Right lobe of liver (tissue), 6 donors: ENCODE results near the gene LDB2. TPM values are rescaled to one million over a fixed set of nuclear protein-coding genes. Genes with fewer than 3 reads are reported as not detected.

Experiments used
- ATAC-seq, 4 donors: fragments of 200-7000 bp; cut with Tn5 transposase; one replicate each; pipeline ENCODE4 v1.9.1; 2020; ENCODE audit warnings: mild to moderate bottlenecking in 4 of 4, moderate library complexity in 4 of 4
- DNase-seq, 3 donors: peaks; one replicate each; pipeline ENCODE4 v3.0.0-alpha.2; 2020
- H3K27ac ChIP-seq, 3 donors: fragments of 200-600 bp; one replicate each; pipeline ENCODE4 v1.8.0; 2022
- H3K27me3 ChIP-seq, 2 donors: fragments of 200-600 bp; one replicate each; pipeline ENCODE4 v1.8.0; 2022
- H3K36me3 ChIP-seq, 4 donors: fragments of 200-600 bp; sonication (generic) in 1 of 4; one replicate each; pipeline versions ENCODE4 v1.5.1 to v1.8.0; 2017 to 2022; ENCODE audit warnings: control low read depth in 1 of 4
- H3K4me1 ChIP-seq, 4 donors: fragments of 200-600 bp; sonication (generic) in 1 of 4; one replicate each; pipeline versions ENCODE4 v1.5.1 to v1.8.0; 2017 to 2022; ENCODE audit warnings: control low read depth in 1 of 4
- H3K4me3 ChIP-seq, 3 donors: fragments of 200-600 bp; one replicate each; pipeline ENCODE4 v1.8.0; 2022
- H3K9me3 ChIP-seq, 4 donors: fragments of 200-600 bp; sonication (generic) in 1 of 4; one replicate each; pipeline versions ENCODE4 v1.5.1 to v1.8.0; 2017 to 2022; ENCODE audit warnings: control low read depth in 1 of 4
- CTCF ChIP-seq, 4 donors: fragments of 200-600 bp in 3 of 4; fragments of 450-650 bp in 1 of 4; IDR thresholded peaks; one replicate each; pipeline versions ENCODE4 v1.5.1 to v1.8.0; 2016 to 2022; ENCODE audit warnings: antibody characterized with exemption in 4 of 4, mild to moderate bottlenecking in 2 of 4
- POLR2A ChIP-seq: fragments of 450-650 bp; IDR thresholded peaks from one replicate; pipeline ENCODE4 v1.6.1; 2017; ENCODE audit warnings: antibody characterized with exemption, mild to moderate bottlenecking
- WGBS: methylation state at CpG from one replicate; pipeline ENCODE4 v1.1.6; 2018; ENCODE audit warnings: low coverage, low lambda C conversion rate; ENCODE audit not compliant: insufficient coverage; ENCODE audit errors: missing lambda C conversion rate; 5-methylcytosine and 5-hydroxymethylcytosine counted together
- intact Hi-C, 2 donors: fragments of 100-400 bp; cut with DNase I; formaldehyde crosslinking; loops; one replicate each; pipeline versions ENCODE4 v1.11.2 to v1.14.1; 2022
- total RNA-seq, 6 experiments: library from RNA; depleted of rRNA in 2 of 6; stranded (reverse); fragments of >200 nt in 2 of 6; fragmentation: NEBNext Ultra II Directional in 3 of 6; extraction: Animal tissue kit (Norgen Biotek cat#: 25700) in 3 of 6; gene quantifications; one replicate each; pipeline versions ENCODE4 v1.1.0 to v1.2.4, GENCODE V29; 2016 to 2023
- donor health status: DM: no; HTN: yes; CAD: no.
- donor health status: DM: no; HTN: no; CAD: no.
- donor health status: DM: no; HTN: no; CAD: no.
- donor health status: DM: no; HTN: yes; CAD: no.
- donor health status: DM: no; HTN: yes; CAD: no.

LDB2 gene
- total RNA-seq, 6 experiments from 2014 or later = 11.4 to 26.6 (median 17.3) TPM

DNA sequence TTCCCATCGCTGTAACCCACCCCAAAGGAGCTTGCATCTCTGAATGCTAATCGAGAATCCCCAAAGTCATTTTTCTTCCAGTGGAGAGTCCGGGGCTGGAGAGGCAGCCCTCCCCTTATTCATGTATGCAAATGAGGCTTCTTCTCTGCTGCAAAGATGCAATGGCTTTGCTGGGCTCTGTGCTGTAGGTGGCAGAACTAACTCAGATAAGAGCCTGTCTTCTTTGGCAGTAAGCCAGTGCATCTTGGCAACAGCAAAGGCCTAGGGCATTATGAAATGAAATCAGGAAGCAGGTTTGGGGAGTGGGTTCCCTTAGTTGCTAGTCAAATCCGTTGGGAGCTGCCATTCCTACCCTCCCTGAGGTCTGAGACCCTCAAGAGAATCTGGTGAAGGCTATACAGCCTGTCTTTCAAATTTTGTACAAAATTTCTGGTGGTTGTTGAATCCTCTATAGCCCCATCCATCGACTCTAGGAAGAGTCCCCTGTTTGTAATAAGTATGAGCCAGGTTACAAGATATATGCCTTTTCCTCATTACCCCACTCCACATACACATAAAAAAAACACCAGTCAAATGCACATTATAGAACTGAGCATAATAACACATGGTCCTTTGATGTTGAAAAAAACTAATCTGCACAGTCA lies 381.5 kb downstream of the LDB2 start:
- Histone ChIP-seq H3K36me3 (no peaks in the 10 kb centered on the region), H3K27ac (no peak overlapping the region), H3K4me1 (no peaks in the 10 kb centered on the region), H3K27me3 (no peaks in the 10 kb centered on the region), H3K4me3 (no peak overlapping the region), H3K9me3 (no peaks in the 10 kb centered on the region)
- peak; percentile 65 to 74 (median 68) for ATAC-seq
- peak; percentile 21 to 39 (median 30) for TF ChIP-seq CTCF (IDR thresholded peaks at IDR 0.05)
- TF ChIP-seq POLR2A = no peak
- 40% methylated on average over 5 of the region's 5 CpGs for WGBS
- DNase-seq = peak in 1 of 3 donors; percentile 54
- intact Hi-C loops = no loop called here

GRCh38 chr4:16513876-16514275 lies 384.6 kb downstream of the LDB2 start:
- TF ChIP-seq CTCF (IDR thresholded peaks at IDR 0.05) (no peak), POLR2A (no peak)
- Histone ChIP-seq H3K27me3 (no peaks in the 10 kb centered on the region), H3K36me3 (no peaks in the 10 kb centered on the region), H3K4me1 (no peaks in the 10 kb centered on the region), H3K4me3 (no peak overlapping the region), H3K9me3 (no peaks in the 10 kb centered on the region), H3K27ac (no peak overlapping the region)
- intact Hi-C loops = no loop called here
- no peak for ATAC-seq
- DNase-seq = no peak
- 67% methylated on average over 2 of the region's 2 CpGs for WGBS

DNA sequence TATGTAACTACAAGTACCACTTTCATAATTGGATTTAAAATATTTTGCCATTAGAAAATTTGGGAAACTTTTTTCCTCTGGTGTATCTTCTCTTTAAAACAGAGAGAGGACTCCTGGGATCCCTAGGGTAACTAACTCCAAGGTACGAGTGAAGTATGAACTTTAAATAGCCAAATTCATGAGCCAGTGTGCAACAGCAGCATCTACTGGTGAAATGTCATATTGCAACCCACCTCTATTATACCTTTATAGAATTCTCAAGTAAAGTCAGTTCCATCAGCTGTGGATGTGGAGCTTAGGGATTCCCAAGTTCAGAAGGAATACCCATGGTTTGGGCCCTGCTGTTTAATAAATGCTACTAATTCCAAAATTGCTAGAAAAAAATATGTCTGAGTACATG lies 389.5 kb downstream of the LDB2 start:
- DNase-seq (no peak), ATAC-seq (no peak)
- intact Hi-C loops = no loop called here
- Histone ChIP-seq H3K4me3 (no peak overlapping the region), H3K36me3 (no peaks in the 10 kb centered on the region), H3K4me1 (no peaks in the 10 kb centered on the region), H3K9me3 (no peaks in the 10 kb centered on the region), H3K27me3 (no peaks in the 10 kb centered on the region), H3K27ac (no peak overlapping the region)
- no peak for TF ChIP-seq POLR2A
- no peak for TF ChIP-seq CTCF (IDR thresholded peaks at IDR 0.05)
- WGBS = 25% methylated on average over 1 of the region's 1 CpG

GRCh38 chr4:16505726-16506125 lies 392.7 kb downstream of the LDB2 start:
- DNase-seq (no peak), ATAC-seq (peak in 1 of 4 donors; percentile 17)
- intact Hi-C loops = no loop called here
- Histone ChIP-seq H3K27me3 (no peaks in the 10 kb centered on the region), H3K9me3 (no peaks in the 10 kb centered on the region), H3K4me3 (no peak overlapping the region), H3K27ac (no peak overlapping the region), H3K4me1 (no peaks in the 10 kb centered on the region), H3K36me3 (no peaks in the 10 kb centered on the region)
- WGBS = 42% methylated on average over 6 of the region's 7 CpGs
- TF ChIP-seq POLR2A (no peak), CTCF (IDR thresholded peaks at IDR 0.05) (peak in 2 of 4 donors; percentile 15 to 19)

DNA sequence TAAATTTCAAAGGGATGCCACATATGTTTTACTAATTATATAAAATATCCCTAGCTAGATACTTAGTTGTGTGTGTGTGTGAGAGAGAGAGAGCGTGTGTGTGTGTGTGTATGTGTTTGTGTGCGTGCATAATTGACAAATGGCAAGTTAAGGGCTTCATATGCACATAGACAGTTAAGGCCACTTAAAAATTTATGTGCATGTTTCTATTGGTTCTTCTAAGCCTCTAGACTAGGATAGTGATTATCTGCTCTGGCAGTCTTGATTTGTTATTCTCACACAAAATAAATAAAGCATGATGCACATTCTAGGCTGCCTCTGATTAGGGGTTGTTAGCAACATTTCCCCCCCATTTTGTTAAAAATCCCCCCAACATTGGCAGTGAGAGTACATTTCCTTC lies 393.2 kb downstream of the LDB2 start:
- Histone ChIP-seq H3K4me1 (no peaks in the 10 kb centered on the region), H3K9me3 (no peaks in the 10 kb centered on the region), H3K36me3 (no peaks in the 10 kb centered on the region), H3K27ac (no peak overlapping the region), H3K27me3 (no peaks in the 10 kb centered on the region), H3K4me3 (no peak overlapping the region)
- intact Hi-C loops = no loop called here
- no peak for TF ChIP-seq POLR2A
- no peak for TF ChIP-seq CTCF (IDR thresholded peaks at IDR 0.05)
- 63% methylated on average over 2 of the region's 2 CpGs for WGBS
- DNase-seq = no peak
- no peak for ATAC-seq
